HG03066 (cell line): Measurements from ENCODE around the gene PDGFD.
A peak's percentile ranks its signal among the peaks of the same experiment; 100 is the strongest.

Experiments used
- ATAC-seq: cut with Tn5 transposase; IDR thresholded peaks from one replicate; pipeline ENCODE4 v1.9.1; 2021; ENCODE audit warnings: low read depth; ENCODE audit not compliant: unreplicated experiment

The PDGFD gene

DNA sequence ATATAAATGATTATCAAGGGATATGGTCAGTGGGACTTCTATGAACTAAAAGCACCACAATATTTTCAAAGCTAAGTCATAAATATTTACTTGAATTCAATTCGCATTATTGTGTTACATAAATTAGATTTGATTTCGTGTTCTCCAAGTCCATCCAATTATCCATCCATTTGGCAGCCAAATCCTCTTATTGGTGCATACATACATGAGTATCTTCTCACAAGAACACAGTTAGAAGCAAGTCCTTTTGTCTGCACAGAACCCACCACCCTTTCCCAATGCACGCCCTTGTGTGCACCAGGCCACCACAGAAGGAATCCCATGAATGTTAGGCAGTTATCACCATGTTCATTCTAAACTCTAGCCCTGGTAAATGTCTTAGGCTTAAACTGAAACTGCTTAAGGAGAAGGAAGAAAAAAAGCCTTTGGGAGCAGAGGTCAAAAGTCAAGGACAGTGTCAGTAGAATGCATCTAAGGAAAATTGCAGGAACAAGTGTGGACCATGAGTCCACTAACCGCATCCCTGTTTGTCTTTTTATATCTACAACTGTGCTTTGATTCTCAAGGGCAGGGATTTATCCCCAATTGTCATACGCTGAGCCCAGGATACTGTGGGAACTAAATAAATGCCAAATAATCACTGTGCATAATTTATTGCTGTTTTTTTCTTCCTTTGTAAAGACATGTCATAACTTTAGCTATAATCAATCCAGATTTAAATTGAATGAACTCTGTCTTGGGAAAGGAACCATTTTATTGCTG is 235.7 kb downstream of the PDGFD start:
- ATAC-seq: no peak

DNA sequence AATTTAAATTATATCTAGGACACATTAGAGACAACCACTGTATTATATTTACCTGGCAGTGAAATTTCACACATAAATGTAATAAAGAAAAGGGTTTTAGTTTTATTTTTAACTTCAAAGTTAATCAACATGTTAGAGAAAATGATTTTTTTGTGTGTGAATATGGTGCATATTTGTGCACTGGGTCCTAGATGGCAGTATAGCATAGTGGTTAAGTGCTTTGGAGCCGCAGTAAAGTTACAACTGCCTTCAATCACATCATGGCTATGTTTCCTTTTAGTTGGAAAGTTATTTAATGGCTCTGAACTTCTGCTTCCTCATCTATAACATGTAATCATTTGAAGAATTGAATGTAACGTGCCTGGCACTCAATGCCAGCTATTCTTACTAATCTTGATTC is 236.4 kb downstream of the PDGFD start:
- no peak for ATAC-seq

DNA sequence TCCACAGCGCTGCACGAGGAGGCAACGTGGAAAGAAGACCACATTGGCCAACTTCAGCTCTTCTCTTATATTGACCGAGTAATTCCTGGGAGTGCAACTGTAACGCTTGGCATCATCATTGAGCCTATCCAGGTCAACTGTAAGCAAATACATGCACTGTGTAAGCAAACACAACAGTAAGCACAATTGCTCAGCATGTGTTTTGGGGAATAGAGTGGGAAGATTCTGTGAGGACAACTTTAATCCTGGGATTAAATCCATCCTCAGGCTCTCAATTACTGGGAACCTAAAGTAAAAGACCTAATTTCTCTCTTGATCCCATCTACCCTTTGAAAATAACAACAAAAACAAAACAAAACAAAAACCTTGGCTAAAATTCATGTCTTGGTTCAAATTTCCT is 237.0 kb downstream of the PDGFD start:
- no peak for ATAC-seq

- no peak for ATAC-seq
Observed at GRCh38 chr11:103924166-103925013, 239.6 kb downstream of the PDGFD start.

GRCh38 chr11:103923451-103923931 is 240.5 kb downstream of the PDGFD start:
- ATAC-seq: no peak

GRCh38 chr11:103920933-103921332 is 243.0 kb downstream of the PDGFD start:
- ATAC-seq: no peak

GRCh38 chr11:103920449-103920848 is 243.5 kb downstream of the PDGFD start:
- peak; percentile 46 for ATAC-seq

DNA sequence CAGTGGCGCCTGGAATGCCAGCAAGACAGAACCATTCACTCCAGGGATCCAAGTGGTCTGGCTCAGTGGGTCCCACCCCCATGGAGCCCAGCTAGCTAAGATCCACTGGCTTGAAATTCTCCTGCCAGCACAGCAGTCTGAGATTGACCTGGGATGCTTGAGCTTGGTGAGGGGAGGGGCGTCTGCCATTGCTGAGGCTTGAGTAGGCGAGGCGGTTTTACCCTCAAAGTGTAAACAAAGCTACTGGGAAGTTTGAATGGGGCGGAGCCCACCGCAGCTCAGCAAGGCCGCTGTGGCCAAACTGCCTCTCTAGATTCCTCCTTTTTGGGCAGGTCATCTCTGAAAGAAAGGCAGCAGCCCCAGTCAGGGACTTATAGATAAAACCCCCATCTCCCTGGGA is 253.2 kb downstream of the PDGFD start:
- ATAC-seq: no peak

GRCh38 chr11:103907548-103908455 is 256.1 kb downstream of the PDGFD start:
- ATAC-seq: no peak

DNA sequence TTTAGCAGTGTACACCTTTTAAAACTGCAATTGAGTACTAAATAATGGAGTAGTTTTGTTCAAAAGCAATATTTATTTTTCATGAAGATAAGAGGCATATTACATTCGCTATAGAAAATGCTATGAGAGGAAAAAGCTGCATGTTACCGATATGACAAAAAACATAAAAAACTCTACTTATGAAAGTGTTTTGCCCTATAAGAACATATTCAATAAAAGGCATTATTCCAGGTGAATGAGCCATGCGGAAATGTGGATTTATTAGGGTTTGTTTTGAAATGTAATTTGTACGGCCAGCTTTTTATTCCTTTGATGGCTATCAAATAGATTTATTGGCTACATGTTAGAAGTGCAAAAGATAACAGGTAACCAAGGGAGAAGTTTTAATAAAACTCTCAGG is 256.8 kb downstream of the PDGFD start:
- no peak for ATAC-seq

GRCh38 chr11:103906291-103906867 is 257.6 kb downstream of the PDGFD start:
- ATAC-seq: no peak

- peak; percentile 78 for ATAC-seq
Observed at GRCh38 chr11:103904324-103904667, 259.7 kb downstream of the PDGFD start.

DNA sequence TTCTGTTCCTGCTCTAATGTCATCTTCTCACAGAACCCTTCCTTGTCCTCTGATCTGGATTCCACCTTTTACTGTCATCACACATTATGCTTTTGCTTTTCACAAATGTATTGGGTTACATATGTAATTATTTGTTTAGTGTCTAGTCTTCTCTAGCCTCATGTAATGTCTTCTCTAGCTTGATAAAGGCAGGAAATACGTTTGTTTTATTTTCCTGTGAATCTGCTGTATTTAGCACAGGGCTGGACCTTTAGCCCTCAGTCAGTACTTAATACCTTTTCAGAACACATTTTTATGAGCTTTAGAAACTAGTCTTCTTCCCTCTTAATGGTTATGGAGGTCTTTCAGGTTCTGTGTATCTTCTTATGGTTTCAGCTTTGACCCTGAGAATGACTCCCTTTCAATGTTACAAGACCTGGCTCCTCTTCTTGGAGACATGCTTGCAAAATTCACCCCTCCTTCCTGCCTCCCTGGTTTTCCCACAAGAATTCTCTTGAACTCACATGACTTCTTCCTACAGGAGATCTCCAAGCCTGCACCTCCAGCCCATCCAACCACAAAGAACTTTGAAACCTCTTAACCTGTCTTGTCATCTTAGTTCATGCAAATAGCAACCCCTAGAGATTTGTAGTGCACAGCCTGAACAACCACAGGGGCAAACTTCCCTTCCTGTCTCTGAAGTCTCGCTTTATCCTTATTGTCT is 260.2 kb downstream of the PDGFD start:
- ATAC-seq: peak; percentile 84

- no peak for ATAC-seq
Observed at GRCh38 chr11:103902994-103903393, 261.0 kb downstream of the PDGFD start.

GRCh38 chr11:103901656-103902055 is 262.3 kb downstream of the PDGFD start:
- ATAC-seq: no peak

DNA sequence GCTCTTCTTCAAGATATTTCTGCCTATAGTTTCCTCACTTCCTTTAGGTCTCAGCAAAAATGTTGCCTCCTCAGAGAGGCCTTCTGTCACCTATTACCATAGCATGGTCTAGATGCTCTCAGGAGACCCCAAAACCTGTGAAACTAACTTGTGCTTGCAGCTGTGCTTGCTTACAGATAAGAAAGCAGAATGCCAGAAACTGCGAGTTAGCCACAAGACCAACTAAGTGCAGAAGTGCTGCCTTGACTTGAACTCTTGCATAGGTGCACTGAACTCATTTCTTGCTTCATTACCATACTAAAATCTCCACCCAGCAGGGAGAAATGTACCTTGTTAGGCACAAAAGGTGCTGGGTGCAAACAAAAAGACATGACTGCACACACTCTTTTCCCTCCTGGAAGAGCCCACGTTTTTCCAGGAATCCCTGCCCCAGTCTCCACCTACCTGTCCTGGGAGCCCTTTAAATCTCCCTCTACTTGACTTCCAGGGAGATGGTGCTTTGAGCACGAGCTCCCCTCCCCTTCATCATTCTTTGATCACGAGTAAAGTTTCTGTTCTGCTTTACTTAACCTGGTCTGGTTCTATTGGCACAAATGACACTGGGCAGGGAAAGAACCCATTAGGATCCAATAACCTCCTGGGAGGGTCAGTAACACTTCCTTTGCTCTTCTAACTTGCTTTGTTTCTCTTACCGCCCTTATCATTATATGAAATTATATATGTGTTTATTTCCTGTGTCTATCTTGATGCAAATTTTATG is 265.2 kb downstream of the PDGFD start:
- ATAC-seq: peak; percentile 71

DNA sequence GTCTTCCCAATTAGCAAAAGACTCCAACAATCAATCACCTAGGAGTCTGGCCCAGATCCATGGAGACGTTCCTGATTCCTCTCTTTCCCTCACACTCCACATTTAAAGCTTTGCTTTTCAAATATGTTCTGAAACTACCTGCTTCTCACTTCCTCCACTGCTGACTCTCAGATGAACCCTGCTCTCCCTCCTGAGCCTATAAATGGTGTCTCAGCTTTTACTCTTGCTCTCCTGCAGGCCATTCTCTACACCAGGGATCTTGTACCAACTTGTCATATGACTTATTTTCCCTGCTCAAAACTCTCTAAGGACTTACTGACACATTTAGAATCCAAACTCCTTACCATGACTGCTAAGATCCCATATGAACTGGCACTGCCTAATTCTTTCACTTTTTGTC is 265.9 kb downstream of the PDGFD start:
- peak; percentile 53 for ATAC-seq

DNA sequence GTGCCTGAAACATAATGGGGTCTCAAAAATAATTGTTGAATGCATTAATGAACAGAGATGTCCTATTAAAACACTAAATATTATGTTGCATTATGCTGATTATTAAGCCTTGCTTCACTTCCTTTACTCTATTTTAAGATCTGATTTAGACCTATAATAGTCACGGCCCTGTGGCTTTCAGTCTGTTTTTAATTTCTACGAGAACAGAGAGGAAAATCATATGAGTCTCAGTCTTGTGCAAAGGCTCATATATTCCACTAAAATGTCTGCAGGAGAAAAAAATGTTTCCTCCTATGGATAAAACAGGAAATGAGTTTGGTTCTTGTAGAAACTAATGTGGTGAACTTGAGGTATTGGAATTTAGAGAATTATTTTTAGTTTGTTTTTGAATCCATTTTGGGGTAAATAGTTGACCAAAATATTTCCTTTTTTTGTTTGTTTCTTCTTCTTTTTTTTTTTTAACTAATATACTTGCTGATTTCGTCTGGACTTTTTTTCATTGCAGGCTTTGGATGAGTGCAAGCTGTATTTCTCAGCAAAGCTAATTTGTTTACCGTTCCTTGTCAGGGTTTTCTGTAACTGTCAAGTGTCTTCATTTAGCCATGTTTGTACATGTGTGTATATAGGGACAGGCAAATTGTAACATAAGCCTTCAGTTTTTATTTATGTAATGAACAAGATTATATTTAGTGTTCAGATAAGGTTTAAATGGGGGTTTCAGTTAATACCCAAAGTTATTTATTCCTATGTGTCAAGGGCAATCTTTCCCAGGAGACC is 266.6 kb downstream of the PDGFD start:
- ATAC-seq: no peak
